MCF 10A (cell line): ENCODE data around the gene GDI1. TPM values are rescaled to one million over a fixed set of nuclear protein-coding genes. Genes with fewer than 3 reads are reported as not detected.

Experiments
- BruUV-seq: library from RNA; stranded (reverse); fragments of 400-500 nt; replicated peaks from 2 replicates; lab custom pipeline; 2021; lab: Mats Ljungman, UMichigan
- CTCF ChIA-PET: fragments of 300-600 bp; sonication (Branson Sonifier 250); formaldehyde crosslinking; extraction: SDS; loops from one replicate; lab custom pipeline; 2021; ENCODE audit warnings: antibody characterized with exemption, inconsistent platforms; lab: Yijun Ruan, JAX
- POLR2A ChIA-PET: fragments of 300-600, 350-650 bp; sonication (Branson Sonifier 250); formaldehyde crosslinking; extraction: SDS; loops from one replicate; lab custom pipeline; 2020; ENCODE audit warnings: antibody characterized with exemption, inconsistent platforms; lab: Yijun Ruan, JAX
- DNase-seq: peaks from one replicate; pipeline ENCODE4 v3.0.0-alpha.2; 2018; ENCODE audit not compliant: unreplicated experiment
- H3K27ac Mint-ChIP-seq: one replicate; pipeline ENCODE4 v1.8.0; 2022; ENCODE audit warnings: mild to moderate bottlenecking, low read depth, mixed read lengths; ENCODE audit not compliant: unreplicated experiment
- H3K27me3 Mint-ChIP-seq: one replicate; pipeline ENCODE4 v1.8.0; 2022; ENCODE audit warnings: mixed read lengths; ENCODE audit not compliant: insufficient read depth, unreplicated experiment
- H3K36me3 Mint-ChIP-seq: one replicate; pipeline ENCODE4 v1.8.0; 2022; ENCODE audit warnings: mild to moderate bottlenecking, moderate library complexity, mixed read lengths; ENCODE audit not compliant: insufficient read depth, unreplicated experiment
- H3K4me1 Mint-ChIP-seq: one replicate; pipeline ENCODE4 v1.8.0; 2022; ENCODE audit warnings: mixed read lengths; ENCODE audit not compliant: insufficient read depth, unreplicated experiment
- H3K4me3 Mint-ChIP-seq: one replicate; pipeline ENCODE4 v1.8.0; 2022; ENCODE audit warnings: mild to moderate bottlenecking, moderate library complexity, mixed read lengths; ENCODE audit not compliant: unreplicated experiment
- H3K9me3 Mint-ChIP-seq: one replicate; pipeline ENCODE4 v1.8.0; 2022; ENCODE audit warnings: mixed read lengths; ENCODE audit not compliant: unreplicated experiment
- intact Hi-C: fragments of 100-400 bp; cut with micrococcal nuclease; formaldehyde crosslinking; loops from 2 replicates; pipeline ENCODE4 v1.14.1; 2022
- total RNA-seq: library from RNA; stranded (reverse); gene quantifications from 2 replicates; pipeline ENCODE4 v1.2.3, GENCODE V29; 2022
- TF ChIP-seq, protein P1 (sequence below): fragments of 200-600 bp; IDR thresholded peaks from one replicate; pipeline ENCODE4 v1.8.0; 2022; ENCODE audit warnings: antibody characterized with exemption, mild to moderate bottlenecking; ENCODE audit not compliant: unreplicated experiment

GDI1 gene
- total RNA-seq, 1 experiment from 2014 or later: 89.9 TPM

DNA sequence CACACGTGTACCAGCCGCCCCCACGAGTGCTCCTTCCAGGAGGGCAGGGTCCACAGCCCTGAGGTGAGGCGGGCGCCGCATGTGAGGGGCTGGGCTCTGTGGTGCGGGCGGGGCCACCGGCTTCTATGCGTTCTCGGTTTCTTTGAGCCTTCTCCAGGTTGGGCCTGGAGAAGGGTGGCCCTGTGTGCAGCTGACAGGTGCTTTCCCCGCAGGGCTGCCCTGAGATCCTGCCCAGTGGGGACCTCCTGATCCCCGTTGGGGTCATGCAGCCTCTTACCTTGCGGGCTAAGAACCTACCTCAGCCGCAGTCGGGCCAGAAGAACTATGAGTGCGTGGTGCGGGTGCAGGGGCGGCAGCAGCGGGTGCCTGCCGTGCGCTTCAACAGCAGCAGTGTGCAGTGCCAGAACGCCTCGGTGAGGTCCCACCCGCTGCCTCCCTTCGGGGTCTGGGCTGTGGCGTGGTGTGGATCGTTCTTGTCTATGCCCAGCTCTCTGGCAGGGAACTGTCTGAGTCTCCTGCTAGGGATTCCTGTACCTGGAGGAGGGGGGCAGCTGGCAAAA lies 27.9 kb downstream of the GDI1 start:
- Mint-ChIP-seq H3K9me3 (no peaks in the 10 kb centered on the region), H3K4me1 (peaks cover 4% of the 10 kb centered on the region), H3K4me3 (no peak overlapping the region), H3K36me3 (peaks cover 26% of the 10 kb centered on the region), H3K27me3 (peaks cover 7% of the 10 kb centered on the region), H3K27ac (no peak overlapping the region)
- ChIA-PET POLR2A (no interaction called here), CTCF (no interaction called here)
- no TSS peak for BruUV-seq
- DNase-seq: no peak
- intact Hi-C loops: no loop called here
- TF ChIP-seq, protein P1, sequence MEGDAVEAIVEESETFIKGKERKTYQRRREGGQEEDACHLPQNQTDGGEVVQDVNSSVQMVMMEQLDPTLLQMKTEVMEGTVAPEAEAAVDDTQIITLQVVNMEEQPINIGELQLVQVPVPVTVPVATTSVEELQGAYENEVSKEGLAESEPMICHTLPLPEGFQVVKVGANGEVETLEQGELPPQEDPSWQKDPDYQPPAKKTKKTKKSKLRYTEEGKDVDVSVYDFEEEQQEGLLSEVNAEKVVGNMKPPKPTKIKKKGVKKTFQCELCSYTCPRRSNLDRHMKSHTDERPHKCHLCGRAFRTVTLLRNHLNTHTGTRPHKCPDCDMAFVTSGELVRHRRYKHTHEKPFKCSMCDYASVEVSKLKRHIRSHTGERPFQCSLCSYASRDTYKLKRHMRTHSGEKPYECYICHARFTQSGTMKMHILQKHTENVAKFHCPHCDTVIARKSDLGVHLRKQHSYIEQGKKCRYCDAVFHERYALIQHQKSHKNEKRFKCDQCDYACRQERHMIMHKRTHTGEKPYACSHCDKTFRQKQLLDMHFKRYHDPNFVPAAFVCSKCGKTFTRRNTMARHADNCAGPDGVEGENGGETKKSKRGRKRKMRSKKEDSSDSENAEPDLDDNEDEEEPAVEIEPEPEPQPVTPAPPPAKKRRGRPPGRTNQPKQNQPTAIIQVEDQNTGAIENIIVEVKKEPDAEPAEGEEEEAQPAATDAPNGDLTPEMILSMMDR: no peak

DNA sequence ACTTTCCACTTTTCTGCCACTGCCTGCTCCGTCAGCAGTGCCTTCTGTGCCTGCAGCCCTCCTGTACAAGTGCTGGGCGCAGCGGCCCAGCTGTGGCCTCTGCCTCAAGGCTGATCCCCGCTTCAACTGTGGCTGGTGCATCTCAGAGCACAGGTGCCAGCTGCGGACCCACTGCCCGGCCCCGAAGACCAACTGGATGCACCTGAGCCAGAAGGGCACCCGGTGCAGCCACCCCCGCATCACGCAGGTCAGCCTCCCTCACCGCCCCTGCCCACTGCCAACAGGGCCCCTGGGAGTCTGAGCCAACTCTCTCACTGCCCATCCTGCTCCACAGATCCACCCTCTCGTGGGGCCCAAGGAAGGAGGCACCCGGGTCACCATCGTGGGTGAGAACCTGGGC lies 28.6 kb downstream of the GDI1 start:
- no peak overlapping the region for H3K4me3 Mint-ChIP-seq
- TF ChIP-seq, protein P1: no peak
- POLR2A ChIA-PET: no interaction called here
- peaks cover 4% of the 10 kb centered on the region for H3K4me1 Mint-ChIP-seq
- H3K9me3 Mint-ChIP-seq: no peaks in the 10 kb centered on the region
- H3K36me3 Mint-ChIP-seq: peaks cover 26% of the 10 kb centered on the region
- intact Hi-C loops: no loop called here
- no peak overlapping the region for H3K27ac Mint-ChIP-seq
- DNase-seq: no peak
- CTCF ChIA-PET: interaction anchor here (0.7 kb wide), 1 partner anchor 1228 kb away, joined by 3 read pairs; no protein-coding TSS in a partner anchor
- H3K27me3 Mint-ChIP-seq: peaks cover 7% of the 10 kb centered on the region
- no TSS peak for BruUV-seq

DNA sequence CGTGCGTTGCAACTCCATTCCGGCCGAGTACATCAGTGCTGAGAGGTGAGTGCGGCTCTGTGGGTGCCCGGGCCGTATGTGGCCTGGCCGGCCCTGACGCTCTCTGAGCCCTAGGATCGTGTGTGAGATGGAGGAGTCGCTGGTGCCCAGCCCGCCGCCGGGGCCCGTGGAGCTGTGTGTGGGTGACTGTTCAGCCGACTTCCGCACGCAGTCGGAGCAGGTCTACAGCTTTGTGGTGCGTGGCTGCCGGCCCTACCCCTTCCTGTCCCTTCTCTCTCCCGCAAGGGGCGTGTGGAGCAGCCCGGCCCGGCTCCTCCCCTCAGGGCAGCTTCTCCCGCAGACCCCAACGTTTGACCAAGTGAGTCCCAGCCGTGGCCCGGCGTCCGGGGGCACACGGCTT lies 29.1 kb downstream of the GDI1 start:
- DNase-seq: no peak
- CTCF ChIA-PET: interaction anchor here (0.7 kb wide), 1 partner anchor 1229 kb away, joined by 3 read pairs; no protein-coding TSS in a partner anchor
- Mint-ChIP-seq H3K9me3 (no peaks in the 10 kb centered on the region), H3K4me1 (peaks cover 4% of the 10 kb centered on the region), H3K36me3 (peaks cover 26% of the 10 kb centered on the region), H3K27me3 (peaks cover 7% of the 10 kb centered on the region), H3K4me3 (no peak overlapping the region), H3K27ac (no peak overlapping the region)
- POLR2A ChIA-PET: no interaction called here
- no TSS peak for BruUV-seq
- TF ChIP-seq, protein P1: no peak
- intact Hi-C loops: no loop called here

DNA sequence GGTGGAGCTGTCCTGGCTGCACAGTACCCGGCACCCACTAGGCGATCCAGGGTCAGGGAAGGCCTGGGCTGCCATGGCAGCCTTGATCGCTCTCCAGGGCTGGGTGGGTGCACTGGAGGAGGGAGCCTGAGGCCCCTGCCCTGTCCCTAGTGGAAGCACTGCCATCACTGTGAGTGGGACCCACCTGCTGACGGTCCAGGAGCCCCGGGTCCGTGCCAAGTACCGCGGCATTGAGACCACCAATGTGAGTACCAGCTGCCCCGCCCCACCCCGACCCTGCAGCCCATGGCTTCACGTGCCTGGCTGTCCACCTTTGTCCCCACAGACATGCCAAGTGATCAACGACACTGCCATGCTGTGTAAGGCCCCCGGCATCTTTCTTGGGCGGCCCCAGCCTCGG lies 30.0 kb downstream of the GDI1 start:
- DNase-seq: no peak
- Mint-ChIP-seq H3K27ac (no peak overlapping the region), H3K36me3 (peaks cover 22% of the 10 kb centered on the region), H3K27me3 (peaks cover 3% of the 10 kb centered on the region), H3K9me3 (no peaks in the 10 kb centered on the region), H3K4me3 (no peak overlapping the region), H3K4me1 (peaks cover under 1% of the 10 kb centered on the region)
- POLR2A ChIA-PET: no interaction called here
- BruUV-seq: no TSS peak
- CTCF ChIA-PET: no interaction called here
- intact Hi-C loops: no loop called here
- TF ChIP-seq, protein P1: no peak
